DMS53 (cell line): Measurements from ENCODE around the gene CCL21.
A peak's percentile ranks its signal among the peaks of the same experiment; 100 is the strongest.

ENCODE experiments used
- DNase-seq: peaks from one replicate; lab custom pipeline; 2025; lab: John Stamatoyannopoulos, UW

CCL21 gene

DNA sequence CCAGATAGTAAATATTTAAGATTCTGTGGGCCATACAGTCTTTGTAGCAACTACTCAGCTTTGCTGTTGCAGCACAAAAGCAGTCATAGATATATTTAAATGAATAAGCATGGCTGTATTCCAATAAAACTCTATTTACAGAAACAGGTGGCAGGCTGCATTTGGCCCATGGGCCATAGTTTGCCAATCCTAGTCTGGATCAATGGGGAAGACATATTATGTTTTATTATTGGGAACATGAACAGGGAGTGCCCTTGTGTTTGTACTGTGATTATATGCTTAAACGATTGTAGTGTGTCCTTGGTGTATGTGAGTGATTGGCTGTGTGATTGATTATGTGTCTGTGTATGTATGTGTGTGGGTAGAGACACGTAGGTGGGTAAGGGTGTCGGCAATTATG, 35.5 kb downstream of the CCL21 start:
- DNase-seq: no peak

DNA sequence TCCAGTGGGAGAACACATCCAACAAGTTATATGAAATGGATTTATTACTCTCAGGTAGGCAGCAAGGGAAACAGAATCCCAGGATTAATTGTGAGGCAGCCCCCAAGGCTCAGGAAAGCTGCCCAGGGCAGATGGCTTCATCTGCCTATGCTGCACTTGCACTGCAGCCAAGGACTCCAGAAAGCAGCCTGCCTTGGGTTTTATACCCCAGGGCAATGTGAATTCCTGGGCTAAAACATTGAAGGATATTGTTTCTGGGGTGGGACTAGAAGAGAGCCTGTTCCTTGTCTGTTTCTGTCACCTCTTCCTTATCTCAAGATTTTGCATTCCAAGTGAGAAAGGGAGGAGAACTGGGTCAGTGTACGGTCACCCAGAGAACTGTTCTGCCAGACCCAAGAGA, 38.6 kb downstream of the CCL21 start:
- DNase-seq: no peak

DNA sequence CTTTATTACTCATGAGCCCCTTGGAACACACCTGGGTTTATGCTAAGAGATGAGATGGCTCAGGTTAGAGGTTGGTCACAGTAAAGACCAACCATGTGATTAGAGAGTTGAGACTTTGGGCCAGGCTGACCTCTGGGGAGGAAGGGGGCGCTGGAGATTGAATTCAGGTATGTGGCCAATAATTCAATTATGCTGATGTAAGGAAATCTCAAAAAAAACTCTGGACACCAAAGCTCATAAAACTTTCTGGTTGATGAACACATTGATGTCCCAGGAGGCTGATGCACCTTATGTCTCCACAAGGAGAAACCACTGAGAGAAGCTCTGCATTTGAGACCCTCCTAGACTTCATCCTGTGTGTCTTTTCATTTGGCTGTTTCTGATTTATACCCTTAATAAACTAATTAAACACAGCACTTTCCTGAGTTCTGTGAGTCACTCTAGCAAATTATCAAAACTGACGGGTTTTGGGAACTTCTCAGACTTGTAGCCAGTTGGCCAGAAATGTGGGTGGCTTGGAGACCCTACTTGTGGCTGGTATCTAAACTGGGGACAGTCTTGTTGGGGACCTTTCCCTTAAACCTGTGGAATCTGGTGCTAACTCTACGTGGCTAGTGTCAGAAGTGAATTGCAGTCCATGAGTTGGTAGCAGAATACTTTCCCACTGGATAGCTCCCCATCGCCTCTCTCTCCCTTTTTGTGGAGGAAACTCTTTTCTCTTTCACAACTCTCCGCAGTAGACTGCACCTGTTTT, 40.0 kb downstream of the CCL21 start:
- no peak for DNase-seq

DNA sequence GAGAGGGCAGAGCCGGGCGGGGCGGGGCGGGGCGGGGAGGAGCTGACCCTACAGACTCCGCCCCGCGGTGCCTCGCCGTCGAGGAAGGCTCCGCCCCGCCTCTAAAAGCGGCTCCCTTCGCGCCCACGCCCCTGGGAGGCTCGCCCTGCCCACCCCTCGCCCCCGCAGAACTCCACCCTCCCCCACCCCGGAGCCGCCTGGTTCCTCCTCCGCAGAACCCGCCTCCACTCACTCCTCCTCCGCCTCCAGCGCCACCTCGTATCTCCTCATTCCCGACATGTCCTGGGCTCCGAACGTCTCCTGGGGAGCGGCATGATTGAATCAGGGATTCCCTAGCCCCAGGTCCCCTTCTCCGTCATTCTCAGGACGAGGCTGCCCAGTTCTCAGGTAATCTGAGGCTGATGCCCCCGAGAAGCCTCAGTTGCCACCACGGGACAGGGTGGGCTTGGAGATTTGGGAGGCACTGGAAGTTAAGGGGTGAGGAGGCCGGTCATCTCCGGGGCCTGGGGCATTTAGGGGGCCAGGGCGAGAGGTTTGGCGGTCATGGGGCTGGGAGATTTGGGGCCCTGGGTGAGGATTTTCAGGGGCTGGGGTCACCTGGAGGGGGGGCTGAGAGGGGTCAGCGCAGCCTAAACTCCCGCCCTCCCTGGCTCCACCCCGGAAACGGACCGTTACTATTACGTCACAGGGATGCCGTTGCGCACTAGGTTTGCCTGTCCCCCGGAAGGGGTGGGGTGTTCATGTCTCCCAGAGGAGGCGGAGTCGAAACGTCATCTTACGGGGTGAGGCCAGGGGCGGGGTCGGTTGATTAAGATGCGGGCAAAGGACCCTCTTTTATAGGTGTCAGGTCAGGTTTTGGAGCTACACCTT, 44.3 kb downstream of the CCL21 start:
- peak; percentile 94 for DNase-seq

DNA sequence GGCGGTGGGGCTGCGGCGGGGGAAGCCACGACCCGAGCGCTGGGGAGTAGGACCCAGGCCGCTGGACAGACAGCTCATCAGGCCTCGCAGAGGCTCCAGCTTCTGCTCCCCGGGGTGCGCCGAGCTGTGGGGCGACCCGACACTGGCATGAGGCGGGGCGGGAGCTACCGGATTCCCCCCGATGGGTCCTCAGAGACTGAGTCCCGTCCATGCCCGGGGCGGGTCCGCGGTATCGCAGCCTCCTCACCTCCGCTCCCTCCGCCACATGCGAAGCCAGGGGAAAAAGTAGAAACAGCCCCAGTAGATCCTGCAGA, 44.9 kb downstream of the CCL21 start:
- no peak for DNase-seq

DNA sequence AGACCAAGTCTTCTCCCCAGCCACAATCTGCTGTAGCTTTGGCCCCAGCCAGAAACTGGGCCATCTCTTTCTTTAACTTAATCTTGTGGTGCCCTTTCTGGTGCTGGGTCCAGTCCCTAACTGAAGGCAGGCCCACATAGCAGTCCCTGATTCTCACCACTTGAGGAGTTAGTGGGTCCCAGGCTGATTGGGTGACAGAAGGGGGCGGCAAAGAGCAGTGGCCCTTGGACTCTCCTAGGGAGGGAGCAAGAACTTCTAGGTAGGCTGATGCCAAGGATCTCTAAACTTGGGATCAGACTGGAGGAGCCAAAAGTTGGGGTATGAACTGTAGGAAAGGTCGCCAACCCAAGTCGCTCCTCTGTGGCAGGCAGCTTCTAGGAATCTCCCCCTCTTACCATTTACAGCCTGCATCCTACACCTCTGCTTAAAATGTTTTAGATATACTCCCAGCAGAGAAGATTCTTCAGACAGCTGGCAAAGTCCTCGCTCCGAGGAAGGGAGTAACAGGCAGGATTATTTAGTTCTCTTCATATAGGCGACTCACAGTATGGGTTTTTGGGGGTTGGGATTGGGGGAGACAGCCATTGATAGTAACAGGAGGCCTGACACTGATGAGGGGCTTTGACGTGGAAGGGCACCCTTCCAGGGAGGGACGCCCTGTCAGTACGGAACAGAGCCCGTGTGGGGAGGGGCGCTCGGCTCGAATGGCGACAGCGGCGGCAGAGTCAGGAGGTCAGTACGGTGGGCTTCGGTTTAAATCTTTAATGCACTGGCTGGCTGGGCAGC, 45.5 kb downstream of the CCL21 start:
- peak; percentile 71 for DNase-seq

DNA sequence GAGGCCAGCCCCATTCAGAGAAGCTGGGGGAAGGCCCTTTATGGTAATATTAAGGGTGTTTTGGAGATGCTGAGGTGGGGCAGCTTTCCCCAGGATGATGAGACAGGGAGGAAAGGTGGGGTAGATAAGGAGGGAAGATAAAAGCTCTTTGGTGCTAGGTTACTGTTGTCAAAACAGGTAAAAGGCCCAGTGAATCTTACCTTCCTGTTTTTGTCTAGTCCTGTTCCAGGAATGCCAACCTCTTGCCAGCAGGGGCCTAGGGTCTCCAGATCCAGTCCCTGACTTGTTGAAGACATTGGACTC, 46.7 kb downstream of the CCL21 start:
- DNase-seq: no peak

DNA sequence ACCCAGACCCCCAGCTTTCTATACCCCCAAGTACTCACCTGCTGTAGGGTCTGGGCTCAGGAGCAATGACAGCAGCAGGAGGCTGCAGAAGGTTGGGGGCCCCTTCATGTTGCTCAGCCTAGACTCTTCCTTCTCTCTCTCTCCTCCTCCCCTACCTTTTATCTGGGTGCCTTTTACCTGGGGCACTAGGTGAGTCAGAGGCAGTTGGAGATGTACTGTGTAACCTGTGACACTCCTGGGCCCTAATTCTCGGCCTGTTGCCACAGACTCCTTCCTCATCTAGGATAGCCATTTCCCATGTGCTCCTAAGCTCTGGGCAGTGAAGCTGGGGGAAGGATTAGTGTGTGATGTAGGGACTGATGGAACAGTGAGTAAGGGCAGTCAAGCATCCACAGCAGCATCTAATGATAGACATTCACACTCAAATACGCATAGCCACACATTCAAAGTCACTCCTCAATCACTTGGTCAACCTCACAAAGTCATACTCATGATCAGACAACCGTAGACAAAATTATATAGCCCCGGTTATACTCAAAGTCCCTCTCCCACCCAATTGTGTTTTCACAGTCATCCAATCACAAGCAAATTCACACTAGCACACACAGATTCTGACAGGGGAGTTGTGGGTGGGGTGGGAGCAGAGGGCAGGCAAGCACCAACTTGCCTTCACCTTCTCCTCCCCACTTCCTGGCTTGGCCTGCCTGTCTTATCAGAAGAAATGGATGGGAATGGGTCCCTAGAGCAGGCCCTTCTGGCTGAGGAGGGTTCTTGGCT, 47.2 kb downstream of the CCL21 start, which contains the start of gene CCL27:
Gene CCL27 (minus strand): TSS at position 132 of the 777 bp plus-strand sequence. CDS start 24 bp downstream, at position 108.
- DNase-seq: no peak

DNA sequence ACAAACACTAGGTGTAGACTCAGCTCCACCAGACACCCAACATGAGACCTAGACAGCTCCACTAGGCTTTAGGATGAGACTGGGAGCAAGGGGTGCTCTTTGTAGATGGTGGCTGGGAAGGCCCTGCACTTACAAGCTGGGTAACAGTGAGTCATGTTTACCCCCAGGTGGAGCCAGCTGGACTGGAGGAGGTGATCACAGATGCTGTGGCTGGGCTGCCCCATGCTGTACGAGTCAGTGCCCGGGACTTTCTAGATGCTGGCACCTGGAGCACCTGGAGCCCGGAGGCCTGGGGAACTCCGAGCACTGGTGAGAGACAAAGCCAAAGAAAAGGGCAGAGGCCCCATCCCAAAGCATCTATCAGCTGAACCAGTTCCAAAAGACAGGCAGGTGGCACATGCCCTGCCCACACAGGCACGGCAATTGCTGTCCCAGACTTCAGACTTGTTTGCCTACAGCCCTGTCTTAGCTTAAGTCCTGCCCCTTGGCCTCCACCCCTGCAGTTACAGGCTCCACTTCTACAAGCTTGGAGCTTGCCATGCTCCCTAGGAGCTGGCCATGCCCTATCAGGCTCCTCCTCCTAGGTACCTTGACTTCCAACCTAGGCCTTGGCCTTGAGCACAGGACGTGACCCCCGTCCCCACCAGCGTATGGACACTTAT, 50.2 kb downstream of the CCL21 start:
- peak; percentile 92 for DNase-seq
